K562 (cell line): ENCODE results near the gene FZD4. TPM values are rescaled to one million over a fixed set of nuclear protein-coding genes. Genes with fewer than 3 reads are reported as not detected.

ENCODE experiments used
- ATAC-seq: fragments of 200-7000 bp; cut with Tn5 transposase; 3 replicates; pipeline ENCODE4 v1.9.1; 2020; ENCODE audit warnings: moderate library complexity
- BruUV-seq: library from RNA; stranded (reverse); fragments of 400-500 nt; replicated peaks from 2 replicates; lab custom pipeline; 2021; lab: Mats Ljungman, UMichigan
- CTCF ChIA-PET: fragments of 300-600 bp; formaldehyde crosslinking; extraction: SDS; loops from one replicate; lab custom pipeline; 2021; ENCODE audit warnings: low intra/inter-chr PET ratio; lab: Yijun Ruan, JAX
- POLR2A ChIA-PET: fragments of 300-600, 350-650 bp; sonication (Branson Sonifier 250); formaldehyde crosslinking; extraction: SDS; loops from one replicate; lab custom pipeline; 2021; ENCODE audit warnings: antibody characterized with exemption, inconsistent platforms; lab: Yijun Ruan, JAX
- DNase-seq, 4 experiments: peaks; one replicate each; pipeline versions ENCODE4 v3.0.0 to v3.0.0-alpha.2; 2011 to 2018; ENCODE audit warnings: low spot score in 3 of 4, mixed read lengths in 3 of 4; ENCODE audit errors: extremely low read depth in 1 of 4
- FAIRE-seq: peaks from 2 replicates; lab custom pipeline; 2011; peaks lifted over from hg19 to GRCh38; lab: Jason Lieb, UNC
- H2AFZ ChIP-seq: 2 replicates; pipeline ENCODE4 v1.6.0; 2011; ENCODE audit warnings: low read depth, low read length, control low read depth, inconsistent platforms
- H3K27ac ChIP-seq: fragments of 200-600 bp; 3 replicates; pipeline ENCODE4 v1.8.0; 2011; ENCODE audit warnings: low read depth, mild to moderate bottlenecking, control low read depth, inconsistent platforms, low read length, moderate library complexity, mixed read lengths; ENCODE audit errors: extremely low read depth
- H3K27me3 ChIP-seq, 2 experiments: fragments of 300-600 bp in 1 of 2; 2 replicates in 1 of 2; 3 replicates in 1 of 2; pipeline versions ENCODE4 v1.6.0 to v1.8.0; 2011; ENCODE audit warnings: inconsistent platforms in 2 of 2, low read length in 2 of 2, mild to moderate bottlenecking in 1 of 2, mixed read lengths in 1 of 2, moderate library complexity in 1 of 2; ENCODE audit not compliant: control insufficient read depth in 2 of 2, insufficient read depth in 2 of 2
- H3K36me3 ChIP-seq: fragments of 300-600 bp; 3 replicates; pipeline ENCODE4 v1.8.0; 2011; ENCODE audit warnings: mild to moderate bottlenecking, low read length, inconsistent platforms; ENCODE audit not compliant: control insufficient read depth, insufficient read depth
- H3K4me1 ChIP-seq, 2 experiments: fragments of 200-600 bp in 1 of 2; replicated peaks in 1 of 2; 2 replicates in 1 of 2; 3 replicates in 1 of 2; pipeline versions ENCODE4 v1.5.1 to v1.8.0; 2011; ENCODE audit warnings: inconsistent platforms in 2 of 2, low read length in 2 of 2, mild to moderate bottlenecking in 1 of 2, mixed read lengths in 1 of 2, moderate library complexity in 1 of 2; ENCODE audit not compliant: control insufficient read depth in 2 of 2, insufficient read depth in 2 of 2
- H3K4me2 ChIP-seq: 2 replicates; pipeline ENCODE4 v1.6.1; 2011; ENCODE audit warnings: low read length, control low read depth, inconsistent platforms, mixed read lengths; ENCODE audit not compliant: insufficient read depth
- H3K4me3 ChIP-seq: fragments of 200-600 bp; sonication (generic), shearing (Covaris generic); 2 replicates; pipeline ENCODE4 v1.5.1; 2016; ENCODE audit warnings: control low read depth, inconsistent platforms
- H3K79me2 ChIP-seq: fragments of 200-600 bp; 3 replicates; pipeline ENCODE4 v1.8.0; 2011; ENCODE audit warnings: low read length, inconsistent platforms; ENCODE audit not compliant: control insufficient read depth, insufficient read depth
- H3K9ac ChIP-seq, 2 experiments: 2 replicates each; pipeline versions ENCODE4 v1.6.0 to v1.6.1; 2011; ENCODE audit warnings: low read depth in 2 of 2, low read length in 2 of 2, control low read depth in 1 of 2, inconsistent platforms in 1 of 2, mild to moderate bottlenecking in 1 of 2, mixed read lengths in 1 of 2; ENCODE audit not compliant: insufficient read depth in 1 of 2
- H3K9me1 ChIP-seq: one replicate; pipeline ENCODE4 v1.6.0; 2011; ENCODE audit warnings: inconsistent platforms, mild to moderate bottlenecking, low read length, moderate library complexity; ENCODE audit not compliant: control insufficient read depth, insufficient read depth
- H3K9me3 ChIP-seq: replicated peaks from 2 replicates; pipeline ENCODE4 v1.5.1; 2011; ENCODE audit warnings: low read depth, low read length, inconsistent platforms; ENCODE audit not compliant: control insufficient read depth, insufficient read depth
- H4K20me1 ChIP-seq: replicated peaks from 2 replicates; pipeline ENCODE4 v1.6.1; 2011; ENCODE audit warnings: low read length, inconsistent platforms, mixed read lengths; ENCODE audit not compliant: control insufficient read depth, insufficient read depth
- ATF1 ChIP-seq, 2 experiments: fragments of 450-650 bp in 1 of 2; IDR thresholded peaks; 2 replicates each; pipeline ENCODE4 v1.6.1; 2016; ENCODE audit warnings: missing compliant biosample characterization in 1 of 2, missing genetic modification characterization in 1 of 2
- CBX1 ChIP-seq: sonication (generic); IDR thresholded peaks from 2 replicates; pipeline ENCODE4 v1.6.1; 2016; ENCODE audit warnings: antibody characterized with exemption, low read depth, mild to moderate bottlenecking
- CCAR2 ChIP-seq: fragments of 200-400 bp; formaldehyde crosslinking; IDR thresholded peaks from 2 replicates; pipeline ENCODE4 v1.6.1; 2017; ENCODE audit warnings: mild to moderate bottlenecking, low read depth, low read length
- CREM ChIP-seq: IDR thresholded peaks from 2 replicates; pipeline ENCODE4 v1.6.1; 2014; ENCODE audit warnings: antibody characterized with exemption, low read depth
- CXXC5 ChIP-seq: fragments of 250-450 bp; sonication (Bioruptor Pico); IDR thresholded peaks from 2 replicates; pipeline ENCODE4 v1.8.0; 2022; ENCODE audit warnings: inconsistent platforms, mild to moderate bottlenecking, moderate library complexity
- GTF2F1 ChIP-seq: IDR thresholded peaks from 2 replicates; pipeline ENCODE4 v1.6.1; 2011; ENCODE audit warnings: low read depth, low read length, improper control_type of control experiment
- HLTF ChIP-seq: fragments of 450-650 bp; IDR thresholded peaks from 2 replicates; pipeline ENCODE4 v1.6.1; 2016
- HNRNPK ChIP-seq: fragments of 200-400 bp; formaldehyde crosslinking; IDR thresholded peaks from one replicate; pipeline ENCODE4 v1.6.1; 2018; ENCODE audit warnings: mild to moderate bottlenecking, low read depth, low read length; ENCODE audit not compliant: poor library complexity, severe bottlenecking
- KLF10 ChIP-seq: fragments of 250-450 bp; sonication (Bioruptor Pico); IDR thresholded peaks from 2 replicates; pipeline ENCODE4 v1.6.1; 2021; ENCODE audit warnings: matching md5 sums
- MCM3 ChIP-seq: fragments of 450-650 bp; IDR thresholded peaks from 2 replicates; pipeline ENCODE4 v1.6.1; 2016
- RAD21 ChIP-seq, 2 experiments: fragments of 250-450 bp in 1 of 2; fragments of 450-650 bp in 1 of 2; sonication (Bioruptor Pico) in 1 of 2; formaldehyde crosslinking in 1 of 2; IDR thresholded peaks in 1 of 2; conservative IDR thresholded peaks in 1 of 2; 2 replicates each; pipeline versions ENCODE4 v1.4.0 to v1.8.0; 2020 to 2022; ENCODE audit warnings: mild to moderate bottlenecking in 2 of 2, moderate library complexity in 1 of 2
- RHOXF2B ChIP-seq: fragments of 250-450 bp; sonication (Bioruptor Pico); conservative IDR thresholded peaks from 2 replicates; pipeline ENCODE4 v1.5.1; 2021
- SMAD3 ChIP-seq: fragments of 450-650 bp; formaldehyde crosslinking; conservative IDR thresholded peaks from 2 replicates; pipeline ENCODE4 v1.4.0; 2020; ENCODE audit warnings: mild to moderate bottlenecking
- SMARCC2 ChIP-seq: fragments of 450-650 bp; IDR thresholded peaks from 2 replicates; pipeline ENCODE4 v1.6.1; 2017; ENCODE audit warnings: antibody characterized with exemption, moderate library complexity, mild to moderate bottlenecking, low read depth
- ZC3H8 ChIP-seq: fragments of 450-650 bp; IDR thresholded peaks from 2 replicates; pipeline ENCODE4 v1.6.1; 2017
- ZNF408 ChIP-seq: fragments of 250-450 bp; sonication (Bioruptor Pico); IDR thresholded peaks from 2 replicates; pipeline ENCODE4 v1.4.0; 2020; ENCODE audit warnings: low read depth, mild to moderate bottlenecking, moderate library complexity
- ZNF445 ChIP-seq: fragments of 250-450 bp; sonication (Bioruptor Pico); IDR thresholded peaks from 2 replicates; pipeline ENCODE4 v1.4.0; 2020; ENCODE audit warnings: low read depth, mild to moderate bottlenecking, moderate library complexity
- ZNF780A ChIP-seq: fragments of 250-450 bp; sonication (Bioruptor Pico); IDR thresholded peaks from 2 replicates; pipeline ENCODE4 v1.5.0; 2021; ENCODE audit warnings: mild to moderate bottlenecking
- WGBS: fragments of 100-300 bp; shearing (Covaris generic); methylation state at CpG from one replicate; pipeline ENCODE4 v1.1.6; 2016; ENCODE audit warnings: low coverage, mixed read lengths; ENCODE audit not compliant: insufficient coverage; ENCODE audit errors: missing lambda C conversion rate; 5-methylcytosine and 5-hydroxymethylcytosine counted together
- in situ Hi-C: fragments of 300-500 bp; cut with MboI; formaldehyde crosslinking; loops from 4 replicates; pipeline ENCODE4 v1.15.0; 2018; ENCODE audit warnings: inconsistent platforms, mixed read lengths
- intact Hi-C: fragments of 100-400 bp; cut with micrococcal nuclease; formaldehyde crosslinking; loops from 2 replicates; pipeline ENCODE4 v1.14.2; 2022
- polyA plus RNA-seq, 8 experiments: library from polyadenylated mRNA; depleted of rRNA in 4 of 8; stranded (reverse) in 5 of 8; unstranded in 3 of 8; fragments of >200 nt; fragmentation: Nextera tagmentation in 2 of 8; fragmentation: Illumina TruSeq in 1 of 8; extraction: Ambion mirVana in 2 of 8; extraction: Trizol in 1 of 8; gene quantifications; 2 replicates each; pipeline versions ENCODE4 v1.2.1 to v1.2.3, GENCODE V29; 2011 to 2014; ENCODE audit warnings: inconsistent platforms in 1 of 8, missing spikeins in 1 of 8
- total RNA-seq, 7 experiments: library from RNA; depleted of rRNA in 6 of 7; stranded (reverse); fragments of >200 nt in 6 of 7; fragmentation: Illumina TruSeq in 2 of 7; extraction: Trizol in 2 of 7; gene quantifications; 2 replicates each; pipeline versions ENCODE4 v1.2.1 to v1.2.3, GENCODE V29; 2011 to 2021; ENCODE audit warnings: low replicate concordance in 1 of 7
- TF ChIP-seq, protein P1 (sequence below): sonication (generic); formaldehyde crosslinking; IDR thresholded peaks from 2 replicates; pipeline ENCODE4 v1.8.1; 2023; ENCODE audit warnings: mild to moderate bottlenecking, missing genetic modification reagents

FZD4 gene
- total and polyA plus RNA-seq, 9 of the 15 experiments (the other 6 are each of a cell fraction or from before 2014, with no cell fraction given): 1.2 to 7.9 (median 5.8) TPM

DNA sequence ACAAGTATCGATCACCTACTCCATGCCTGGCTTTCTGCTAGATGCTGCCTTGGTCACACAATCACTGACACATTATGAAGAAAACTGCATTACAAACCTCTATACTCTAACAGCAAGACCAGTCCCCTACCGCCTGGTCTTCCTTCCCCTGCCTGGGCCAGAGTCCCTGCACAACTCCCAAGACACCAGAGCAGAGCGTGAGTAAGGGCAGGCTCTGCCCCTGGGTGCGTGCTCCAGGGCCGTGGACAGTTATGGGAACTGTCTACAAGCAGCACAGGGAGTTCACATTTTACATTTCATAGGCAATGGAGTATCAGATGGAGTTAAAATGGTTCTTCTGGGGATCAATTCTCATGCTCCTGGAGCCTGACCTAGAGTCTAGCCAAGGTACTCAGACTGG, 6.5 kb downstream of the FZD4 start:
- BruUV-seq: no TSS peak
- H3K79me2 ChIP-seq: peaks cover under 1% of the 10 kb centered on the region; the same call in 2 of the 3 replicates
- POLR2A ChIA-PET: no interaction called here
- DNase-seq: no peak
- no peaks in the 10 kb centered on the region for H3K27me3 ChIP-seq
- intact Hi-C loops: no loop called here
- H4K20me1 ChIP-seq: no peaks in the 10 kb centered on the region
- no peaks in the 10 kb centered on the region for H3K9me1 ChIP-seq
- in situ Hi-C loops: no loop called here
- no peak for TF ChIP-seq RAD21 (CRISPR knock-in tag; conservative IDR thresholded peaks at IDR 0.05 in 1 of 2, IDR thresholded peaks at IDR 0.05 in 1 of 2)
- no peak for TF ChIP-seq CBX1
- no peak for TF ChIP-seq CREM
- no peak for TF ChIP-seq KLF10 (CRISPR knock-in tag)
- no peak for TF ChIP-seq ZNF780A (CRISPR knock-in tag)
- no peak for TF ChIP-seq MCM3
- TF ChIP-seq ZC3H8: no peak
- no peak for TF ChIP-seq CXXC5 (CRISPR knock-in tag)
- TF ChIP-seq ATF1 (CRISPR knock-in tag; IDR thresholded peaks at IDR 0.05): no peak
- TF ChIP-seq ATF1 (tag; IDR thresholded peaks at IDR 0.05): no peak
- TF ChIP-seq, protein P1, sequence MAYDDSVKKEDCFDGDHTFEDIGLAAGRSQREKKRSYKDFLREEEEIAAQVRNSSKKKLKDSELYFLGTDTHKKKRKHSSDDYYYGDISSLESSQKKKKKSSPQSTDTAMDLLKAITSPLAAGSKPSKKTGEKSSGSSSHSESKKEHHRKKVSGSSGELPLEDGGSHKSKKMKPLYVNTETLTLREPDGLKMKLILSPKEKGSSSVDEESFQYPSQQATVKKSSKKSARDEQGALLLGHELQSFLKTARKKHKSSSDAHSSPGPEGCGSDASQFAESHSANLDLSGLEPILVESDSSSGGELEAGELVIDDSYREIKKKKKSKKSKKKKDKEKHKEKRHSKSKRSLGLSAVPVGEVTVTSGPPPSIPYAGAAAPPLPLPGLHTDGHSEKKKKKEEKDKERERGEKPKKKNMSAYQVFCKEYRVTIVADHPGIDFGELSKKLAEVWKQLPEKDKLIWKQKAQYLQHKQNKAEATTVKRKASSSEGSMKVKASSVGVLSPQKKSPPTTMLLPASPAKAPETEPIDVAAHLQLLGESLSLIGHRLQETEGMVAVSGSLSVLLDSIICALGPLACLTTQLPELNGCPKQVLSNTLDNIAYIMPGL (CRISPR knock-in tag): no peak
- no peak for TF ChIP-seq ZNF408 (CRISPR knock-in tag)
- no peak for TF ChIP-seq ZNF445
- no peak for TF ChIP-seq GTF2F1
- TF ChIP-seq SMAD3 (CRISPR knock-in tag): no peak
- TF ChIP-seq SMARCC2: no peak
- TF ChIP-seq HNRNPK: no peak
- no peak for TF ChIP-seq CCAR2
- TF ChIP-seq HLTF: no peak
- no peak for TF ChIP-seq RHOXF2B (CRISPR knock-in tag)
- TF ChIP-seq, all 486 proteins: peak for 0
- H3K27ac ChIP-seq: no peak overlapping the region
- peaks cover 39% of the 10 kb centered on the region; the same call in 2 of the 3 replicates for H3K36me3 ChIP-seq
- peak overlapping the region in 1 of 2 experiments; percentile 47; a peak in 1 of 4 replicates for H3K9ac ChIP-seq
- FAIRE-seq (no peak), ATAC-seq (no peak)
- no peaks in the 10 kb centered on the region for H3K9me3 ChIP-seq
- CTCF ChIA-PET: interaction anchor here (0.7 kb wide), 2 partner anchors 342 to 1634 kb away, joined by 3 to 5 read pairs; no protein-coding TSS in a partner anchor
- H3K4me3 ChIP-seq: no peak overlapping the region
- 93% methylated on average over 5 of the region's 5 CpGs for WGBS
- H3K4me1 ChIP-seq: peaks cover 7% of the 10 kb centered on the region in 2 experiments
- no peak overlapping the region for H3K4me2 ChIP-seq
- H2AFZ ChIP-seq: no peak overlapping the region
